NCI-H748 (cell line): ENCODE measurements around the gene MYRF.

Experiments used
- DNase-seq: peaks from one replicate; lab custom pipeline; 2025; ENCODE audit not compliant: unreplicated experiment; lab: John Stamatoyannopoulos, UW

The MYRF gene

GRCh38 chr11:61718621-61719302 is 33.7 kb upstream of the MYRF start:
- DNase-seq, result no peak

DNA sequence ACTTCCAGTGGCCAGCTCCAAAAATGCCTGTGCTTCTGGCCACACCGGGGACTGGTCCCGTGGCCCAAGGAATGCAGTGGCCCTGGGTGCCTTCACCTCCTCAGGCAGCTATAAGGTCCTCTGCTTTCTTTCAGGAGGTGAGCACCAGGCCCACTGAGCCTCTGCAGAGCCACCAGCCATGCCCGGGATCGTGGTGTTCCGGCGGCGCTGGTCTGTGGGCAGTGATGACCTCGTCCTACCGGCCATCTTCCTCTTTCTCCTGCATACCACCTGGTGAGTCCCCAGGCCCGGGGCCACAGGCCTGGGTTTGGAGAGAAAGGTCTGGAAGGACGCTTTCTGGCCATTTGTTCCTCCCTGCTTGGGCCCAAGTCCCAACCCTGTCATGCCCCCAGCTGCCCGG is 32.5 kb upstream of the MYRF start:
- DNase-seq, result no peak

DNA sequence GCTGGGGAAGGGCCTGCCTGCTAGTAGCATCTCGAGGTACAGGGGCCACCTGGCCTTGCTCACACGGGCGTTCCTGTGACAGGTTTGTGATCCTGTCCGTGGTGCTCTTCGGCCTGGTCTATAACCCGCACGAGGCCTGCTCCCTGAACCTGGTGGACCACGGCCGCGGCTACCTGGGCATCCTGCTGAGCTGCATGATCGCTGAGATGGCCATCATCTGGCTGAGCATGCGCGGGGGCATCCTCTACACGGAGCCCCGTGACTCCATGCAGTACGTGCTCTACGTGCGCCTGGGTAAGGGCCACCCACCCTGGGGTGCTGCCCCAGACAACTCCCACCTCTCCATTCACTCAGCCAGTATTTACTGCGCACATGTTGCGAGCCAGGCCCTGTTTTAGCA is 31.8 kb upstream of the MYRF start:
- DNase-seq, result no peak

GRCh38 chr11:61724437-61724836 is 28.0 kb upstream of the MYRF start:
- DNase-seq, result no peak

DNA sequence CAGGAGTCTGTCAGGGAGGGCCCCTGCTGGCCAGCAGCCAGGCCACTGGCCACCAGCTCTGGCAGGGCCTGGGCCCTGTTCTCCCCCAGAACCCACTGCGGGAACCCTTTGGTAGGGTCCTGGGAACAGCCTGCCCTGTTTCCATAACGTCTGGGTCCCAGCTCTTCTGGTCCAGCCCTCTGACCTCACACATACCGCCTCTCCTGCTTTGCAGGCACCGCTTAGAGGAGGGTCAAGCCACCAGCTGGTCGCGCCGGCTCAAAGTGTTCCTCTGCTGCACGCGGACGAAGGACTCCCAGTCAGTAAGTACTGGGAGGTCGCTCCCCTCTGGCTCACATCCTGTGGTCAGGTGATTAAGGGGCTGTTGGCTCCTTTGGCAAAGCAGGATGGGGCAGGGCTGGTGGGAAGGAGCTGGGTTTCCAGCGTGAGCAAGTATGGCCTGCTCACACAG is 26.6 kb upstream of the MYRF start:
- no peak for DNase-seq

DNA sequence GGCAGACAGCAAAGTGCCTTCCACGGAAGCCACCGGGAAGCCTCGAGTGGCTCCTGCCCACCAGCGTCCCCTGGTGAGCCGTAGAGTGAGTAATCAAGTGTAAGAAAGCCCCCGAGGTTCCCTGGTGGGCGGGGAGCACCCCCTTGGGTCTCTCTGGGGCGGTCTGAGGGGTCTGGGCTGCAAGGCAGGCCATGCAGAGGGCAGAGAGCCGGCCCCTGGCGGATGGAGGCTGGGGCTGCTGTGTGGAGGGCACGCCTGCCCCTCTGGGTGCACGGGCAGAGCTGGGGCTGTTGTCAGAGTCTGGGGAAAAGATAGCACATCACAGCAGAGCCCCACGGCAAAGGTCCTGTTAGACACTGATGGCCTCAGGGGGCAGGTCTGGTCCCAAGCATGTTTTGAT is 25.7 kb upstream of the MYRF start:
- no peak for DNase-seq

DNA sequence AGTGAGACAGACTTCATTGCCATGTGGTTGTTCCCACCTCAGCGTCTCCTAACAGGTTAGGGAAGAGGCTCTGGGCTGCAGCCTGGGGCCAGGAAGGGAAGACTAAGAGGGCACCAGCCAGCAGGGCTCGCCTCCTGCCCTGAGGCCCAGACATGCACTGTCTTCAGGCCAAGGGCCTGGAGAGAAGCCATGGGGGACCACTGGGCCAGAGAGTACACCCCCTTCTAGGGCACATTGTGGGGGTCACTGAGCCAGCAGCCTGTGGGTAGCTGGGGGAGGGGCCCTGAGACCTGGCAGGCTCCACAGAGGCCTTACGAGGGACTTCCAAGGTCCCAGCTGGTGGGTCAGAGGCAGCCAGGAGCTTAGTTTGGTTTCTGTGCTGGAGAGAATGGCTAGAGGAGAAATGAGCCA is 25.0 kb upstream of the MYRF start:
- DNase-seq, result no peak

GRCh38 chr11:61728066-61728939 is 24.1 kb upstream of the MYRF start:
- no peak for DNase-seq

GRCh38 chr11:61728940-61729219 is 23.6 kb upstream of the MYRF start:
- no peak for DNase-seq

DNA sequence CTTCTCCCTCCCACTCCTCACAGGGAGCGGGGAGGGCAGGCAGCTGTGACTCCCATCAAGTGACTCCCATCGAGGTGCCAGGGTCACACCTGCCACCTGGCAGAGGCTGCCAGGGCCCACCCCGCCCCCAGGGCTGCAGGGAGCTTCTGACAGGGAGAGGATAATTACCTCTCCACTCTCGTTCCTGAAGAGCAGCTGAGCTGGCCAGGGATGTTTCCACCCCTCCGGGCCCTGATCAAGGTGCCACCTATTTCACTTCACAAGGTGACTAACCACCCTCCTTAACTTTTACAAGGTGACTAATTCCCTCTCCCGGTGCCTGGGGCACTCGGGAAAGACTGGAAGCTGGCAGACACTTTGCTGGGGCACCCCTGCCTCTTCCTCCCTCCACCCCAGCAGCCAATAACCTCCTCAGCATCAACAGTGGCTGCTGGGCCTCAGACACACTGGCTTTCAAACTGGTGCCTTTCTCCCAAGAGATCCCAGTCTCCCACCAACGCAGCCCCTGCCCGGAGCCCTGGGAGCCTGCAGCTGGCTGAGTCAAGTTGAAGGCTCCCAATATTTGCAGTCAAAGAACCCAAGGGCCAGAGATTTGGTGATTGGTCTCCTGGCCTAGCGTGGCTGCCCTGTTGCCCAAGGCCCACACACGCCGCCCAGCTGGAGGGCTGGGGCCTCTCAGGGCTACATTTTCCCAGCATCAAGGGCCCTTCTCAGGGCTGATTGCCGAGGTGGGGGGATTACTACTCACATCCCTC is 22.0 kb upstream of the MYRF start:
- peak; percentile 88 for DNase-seq

DNA sequence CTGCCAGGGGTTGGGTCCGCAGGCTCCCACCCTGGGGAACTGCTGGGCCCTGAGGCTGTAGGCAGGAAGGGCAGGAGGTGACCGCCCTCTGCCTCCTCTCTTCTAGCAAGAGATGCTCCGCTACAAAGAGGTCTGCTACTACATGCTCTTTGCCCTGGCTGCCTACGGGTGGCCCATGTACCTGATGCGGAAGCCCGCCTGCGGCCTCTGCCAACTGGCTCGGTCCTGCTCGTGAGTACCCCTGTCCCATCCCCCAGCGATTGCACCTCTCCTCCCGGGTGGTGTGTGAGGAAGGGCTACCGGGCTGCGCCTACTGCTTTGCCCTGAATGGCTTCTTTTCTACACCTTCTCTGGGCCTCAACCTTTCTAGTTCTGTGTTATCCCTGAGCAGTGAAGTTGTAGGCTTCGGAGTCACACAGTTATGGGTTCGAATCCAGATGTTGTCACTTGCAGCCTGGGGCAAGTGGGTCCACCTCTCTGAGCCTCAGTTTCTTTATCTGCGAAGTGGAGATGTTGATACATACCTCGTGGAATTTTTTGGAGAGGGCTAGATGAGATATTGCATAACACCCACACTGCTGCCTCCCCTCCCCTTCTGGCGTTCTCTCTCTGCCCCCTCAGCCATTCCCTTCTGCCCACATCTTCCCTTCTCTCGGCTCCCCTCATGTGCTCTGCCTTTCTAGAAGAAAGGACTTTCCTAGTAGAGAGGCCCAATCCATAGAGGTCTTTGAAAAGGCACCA is 21.1 kb upstream of the MYRF start:
- no peak for DNase-seq

- no peak for DNase-seq
These were observed 20.3 kb upstream of the MYRF start for GRCh38 chr11:61731952-61732675.

DNA sequence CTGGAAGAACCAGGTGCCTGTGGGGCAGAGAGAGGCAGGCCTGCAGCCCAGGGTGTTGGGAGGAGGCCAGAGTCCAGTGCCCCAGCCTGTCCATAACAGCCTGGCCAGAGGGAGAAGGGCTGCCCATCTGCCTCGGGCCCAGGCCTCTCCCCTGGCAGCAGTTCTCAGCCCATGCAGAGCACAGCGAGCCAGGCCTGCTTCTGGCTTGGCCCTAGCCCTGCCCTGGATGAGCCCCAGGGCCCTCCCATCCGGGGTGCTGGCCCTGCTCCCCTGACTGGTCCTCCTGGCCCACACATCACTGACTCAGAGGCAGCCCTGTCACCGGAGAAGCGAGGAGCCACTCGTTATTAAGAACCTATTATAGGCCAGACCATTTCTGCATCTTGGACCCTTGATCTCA is 19.7 kb upstream of the MYRF start:
- no peak for DNase-seq

- DNase-seq, result peak; percentile 82
These were observed 19.1 kb upstream of the MYRF start for GRCh38 chr11:61733120-61733978.

GRCh38 chr11:61734767-61735166 is 17.7 kb upstream of the MYRF start:
- no peak for DNase-seq

DNA sequence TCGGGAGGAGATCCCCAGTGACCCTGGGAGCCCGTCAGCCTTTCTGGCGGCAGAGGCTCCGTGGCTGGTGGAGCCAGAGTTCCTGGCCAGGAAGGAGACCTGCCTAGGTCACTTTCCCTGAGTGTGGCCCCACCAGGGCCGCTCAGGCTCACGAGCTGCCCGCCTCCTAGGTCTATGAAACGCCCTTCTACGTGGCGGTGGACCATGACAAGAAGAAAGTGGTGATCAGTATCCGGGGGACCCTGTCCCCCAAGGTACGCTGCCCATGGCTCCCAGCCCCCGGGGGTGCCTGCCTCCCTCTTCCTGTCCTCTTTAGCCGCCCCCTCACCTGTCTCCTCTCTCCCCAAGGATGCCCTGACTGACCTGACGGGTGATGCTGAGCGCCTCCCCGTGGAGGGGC is 17.0 kb upstream of the MYRF start:
- DNase-seq, result no peak

DNA sequence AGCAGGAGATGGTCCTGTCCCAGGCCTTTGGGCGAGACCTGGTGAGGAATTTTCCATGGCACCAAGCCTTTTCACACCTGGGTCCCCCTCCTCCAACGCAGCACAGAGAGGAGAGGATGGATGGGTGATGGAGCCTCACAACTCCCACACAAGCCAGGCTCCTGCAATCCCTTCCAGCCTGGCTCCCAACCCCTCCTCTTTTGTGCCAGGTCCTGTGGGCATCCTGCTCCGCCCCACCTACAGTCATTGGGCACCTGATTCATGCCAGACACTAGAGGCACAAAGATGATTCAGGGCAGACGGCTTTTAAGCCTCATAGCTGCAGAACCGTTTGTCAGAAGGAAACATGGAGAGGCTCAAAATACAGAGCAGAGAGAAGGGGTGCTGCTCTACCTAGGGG is 16.1 kb upstream of the MYRF start:
- no peak for DNase-seq

GRCh38 chr11:61737131-61737530 is 15.3 kb upstream of the MYRF start:
- DNase-seq, result no peak

- no peak for DNase-seq
These were observed 14.6 kb upstream of the MYRF start for GRCh38 chr11:61737636-61738386.
